HepG2 (cell line): Measurements from ENCODE around the gene SOBP. TPM values are rescaled to one million over a fixed set of nuclear protein-coding genes. Genes with fewer than 3 reads are reported as not detected.

ENCODE experiments used
- ATAC-seq: fragments of 200-7000 bp; cut with Tn5 transposase; 3 replicates; pipeline ENCODE4 v1.9.1; 2020; ENCODE audit warnings: mild to moderate bottlenecking, moderate library complexity
- BruUV-seq: library from RNA; stranded (reverse); fragments of 400-500 nt; replicated peaks from 2 replicates; lab custom pipeline; 2021; lab: Mats Ljungman, UMichigan
- CTCF ChIA-PET: fragments of 300-600 bp; formaldehyde crosslinking; extraction: SDS; loops from one replicate; lab custom pipeline; 2021; ENCODE audit warnings: low total read pairs, inconsistent platforms, low intra/inter-chr PET ratio; lab: Yijun Ruan, JAX
- POLR2A ChIA-PET: fragments of 350-600 bp; sonication (Branson Sonifier 250); formaldehyde crosslinking; loops from one replicate; lab custom pipeline; 2020; ENCODE audit warnings: antibody characterized with exemption, inconsistent platforms; lab: Yijun Ruan, JAX
- DNase-seq: peaks from one replicate; pipeline ENCODE4 v3.0.0-alpha.2; 2015; ENCODE audit warnings: low spot score
- FAIRE-seq: peaks from 3 replicates; lab custom pipeline; 2011; peaks lifted over from hg19 to GRCh38; lab: Jason Lieb, UNC
- H2AFZ ChIP-seq: one replicate; pipeline ENCODE4 v1.6.1; 2011; ENCODE audit warnings: low read length, inconsistent platforms
- H3K27ac ChIP-seq: fragments of 300-600 bp; 3 replicates; pipeline ENCODE4 v1.8.0; 2011; ENCODE audit warnings: mixed run types, mild to moderate bottlenecking, mixed read lengths, low read length, inconsistent platforms; ENCODE audit not compliant: insufficient read depth; ENCODE audit errors: extremely low read length
- H3K27me3 ChIP-seq, 2 experiments: fragments of 200-600 bp in 1 of 2; 2 replicates in 1 of 2; 3 replicates in 1 of 2; pipeline versions ENCODE4 v1.6.0 to v1.8.0; 2011; ENCODE audit warnings: low read length in 2 of 2, mild to moderate bottlenecking in 2 of 2, moderate library complexity in 2 of 2, inconsistent platforms in 1 of 2; ENCODE audit not compliant: insufficient read depth in 2 of 2, control insufficient read depth in 1 of 2
- H3K36me3 ChIP-seq, 2 experiments: fragments of 200-600 bp in 1 of 2; replicated peaks in 1 of 2; 2 replicates in 1 of 2; 3 replicates in 1 of 2; pipeline versions ENCODE4 v1.5.1 to v1.8.0; 2011; ENCODE audit warnings: low read length in 2 of 2, inconsistent platforms in 1 of 2; ENCODE audit not compliant: insufficient read depth in 2 of 2, control insufficient read depth in 1 of 2
- H3K4me1 ChIP-seq: 2 replicates; pipeline ENCODE4 v1.5.1; 2012; ENCODE audit warnings: low read length, inconsistent platforms; ENCODE audit not compliant: insufficient read depth
- H3K4me2 ChIP-seq: 2 replicates; pipeline ENCODE4 v1.6.0; 2011; ENCODE audit warnings: low read depth, low read length, inconsistent platforms
- H3K4me3 ChIP-seq, 3 experiments: fragments of 200-600 bp in 1 of 3; sonication (generic), shearing (Covaris generic) in 1 of 3; replicated peaks in 1 of 3; 2 replicates each; pipeline ENCODE4 v1.5.1; 2011 to 2016; ENCODE audit warnings: low read length in 3 of 3, inconsistent platforms in 2 of 3, low read depth in 2 of 3, mild to moderate bottlenecking in 2 of 3, control low read depth in 1 of 3, mixed read lengths in 1 of 3; ENCODE audit not compliant: insufficient read depth in 1 of 3
- H3K79me2 ChIP-seq: one replicate; pipeline ENCODE4 v1.6.1; 2011; ENCODE audit warnings: low read length, inconsistent platforms; ENCODE audit not compliant: insufficient read depth
- H3K9ac ChIP-seq: 2 replicates; pipeline ENCODE4 v1.6.0; 2011; ENCODE audit warnings: mild to moderate bottlenecking, low read depth, low read length, inconsistent platforms; ENCODE audit not compliant: insufficient read depth
- H3K9me3 ChIP-seq: 2 replicates; pipeline ENCODE4 v1.5.1; 2012; ENCODE audit warnings: mild to moderate bottlenecking, low read length
- H4K20me1 ChIP-seq: 2 replicates; pipeline ENCODE4 v1.6.0; 2011; ENCODE audit warnings: inconsistent platforms, mild to moderate bottlenecking, low read length, moderate library complexity; ENCODE audit not compliant: insufficient read depth
- SMC3 ChIP-seq: IDR thresholded peaks from 2 replicates; pipeline ENCODE4 v1.6.1; 2011; ENCODE audit warnings: low read length, improper control_type of control experiment
- WGBS: methylation state at CpG from one replicate; pipeline ENCODE4 v1.1.6; 2017; ENCODE audit warnings: low lambda C conversion rate; 5-methylcytosine and 5-hydroxymethylcytosine counted together
- in situ Hi-C: cut with HindIII; loops from 2 replicates; pipeline ENCODE4 v1.10.0; 2017; ENCODE audit warnings: low pct_unique_long_range_greater_than_20kb; ENCODE audit not compliant: extremely low pct_ligation_motif_present
- intact Hi-C: fragments of 100-400 bp; cut with micrococcal nuclease; formaldehyde crosslinking; loops from one replicate; pipeline ENCODE4 v1.10.0; 2022; ENCODE audit not compliant: unreplicated experiment
- polyA plus RNA-seq, 8 experiments: library from polyadenylated mRNA; depleted of rRNA in 3 of 8; stranded (reverse) in 7 of 8; unstranded in 1 of 8; fragments of >200 nt; fragmentation: Illumina TruSeq in 4 of 8; extraction: Trizol in 4 of 8; gene quantifications; 2 replicates each; pipeline versions ENCODE4 v1.2.1 to v1.2.3, GENCODE V29; 2011 to 2016; ENCODE audit warnings: low read depth in 4 of 8, missing spikeins in 1 of 8, mixed read lengths in 1 of 8; ENCODE audit not compliant: insufficient read depth in 1 of 8
- total RNA-seq, 5 experiments: library from RNA; depleted of rRNA; stranded (reverse); fragments of >200 nt; fragmentation: Illumina TruSeq; extraction: Trizol; gene quantifications; 2 replicates each; pipeline ENCODE4 v1.2.3, GENCODE V29; 2016; ENCODE audit warnings: low read depth in 1 of 5
- TF ChIP-seq, protein P1 (sequence below): sonication (generic); formaldehyde crosslinking; IDR thresholded peaks from 2 replicates; pipeline ENCODE4 v1.5.1; 2020; ENCODE audit warnings: missing genetic modification reagents, mild to moderate bottlenecking, borderline replicate concordance
- TF ChIP-seq, protein P2 (sequence below): sonication (generic); formaldehyde crosslinking; IDR thresholded peaks from 2 replicates; pipeline ENCODE4 v1.4.0; 2020; ENCODE audit warnings: missing genetic modification reagents

Gene SOBP
- total and polyA plus RNA-seq, 2 of the 13 experiments (the other 11 are each of a cell fraction or from before 2014, with no cell fraction given): 1.5 to 6.9 TPM

DNA sequence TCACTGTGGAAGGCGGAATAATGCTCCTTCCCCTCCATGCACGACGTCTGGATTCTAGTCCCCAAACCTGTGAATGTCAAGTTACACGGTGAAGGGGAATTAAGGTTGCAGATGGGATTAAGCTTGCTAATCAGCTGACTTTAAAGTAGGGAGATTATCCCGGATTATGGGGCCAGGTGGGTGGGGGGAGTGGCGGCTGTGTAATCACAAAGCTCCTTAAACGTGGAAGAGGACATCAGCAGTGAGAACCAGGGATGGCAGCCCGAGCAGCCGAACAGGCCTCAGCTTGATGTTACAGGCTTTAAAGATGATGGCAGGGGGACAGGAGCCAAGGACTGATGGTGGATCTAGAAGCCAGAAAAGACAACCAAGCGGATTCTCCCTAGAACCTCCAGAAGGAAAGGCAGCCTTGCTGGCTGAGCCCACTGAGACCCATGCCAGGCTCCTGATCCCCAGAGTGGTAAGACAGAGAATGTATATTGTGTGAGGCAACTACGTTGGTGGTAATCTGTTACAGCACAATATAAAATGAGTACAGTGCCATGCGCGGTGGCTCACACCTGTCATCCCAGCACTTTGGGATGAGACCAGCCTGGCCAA is 216.7 kb downstream of the SOBP start:
- BruUV-seq: no TSS peak
- peaks cover 11% of the 10 kb centered on the region for H3K4me1 ChIP-seq
- in situ Hi-C loops: no loop called here

More for the DNA sequence above, 216.7 kb downstream of the SOBP start:
- no peak overlapping the region for H3K9ac ChIP-seq
- H3K4me3 ChIP-seq: no peak overlapping the region
- no peak overlapping the region for H3K27ac ChIP-seq
- DNase-seq (no peak), FAIRE-seq (no peak), ATAC-seq (no peak)
- ChIA-PET POLR2A (no interaction called here), CTCF (no interaction called here)
- H3K36me3 ChIP-seq: no peaks in the 10 kb centered on the region
- no peaks in the 10 kb centered on the region for H3K79me2 ChIP-seq
- TF ChIP-seq, protein P1, sequence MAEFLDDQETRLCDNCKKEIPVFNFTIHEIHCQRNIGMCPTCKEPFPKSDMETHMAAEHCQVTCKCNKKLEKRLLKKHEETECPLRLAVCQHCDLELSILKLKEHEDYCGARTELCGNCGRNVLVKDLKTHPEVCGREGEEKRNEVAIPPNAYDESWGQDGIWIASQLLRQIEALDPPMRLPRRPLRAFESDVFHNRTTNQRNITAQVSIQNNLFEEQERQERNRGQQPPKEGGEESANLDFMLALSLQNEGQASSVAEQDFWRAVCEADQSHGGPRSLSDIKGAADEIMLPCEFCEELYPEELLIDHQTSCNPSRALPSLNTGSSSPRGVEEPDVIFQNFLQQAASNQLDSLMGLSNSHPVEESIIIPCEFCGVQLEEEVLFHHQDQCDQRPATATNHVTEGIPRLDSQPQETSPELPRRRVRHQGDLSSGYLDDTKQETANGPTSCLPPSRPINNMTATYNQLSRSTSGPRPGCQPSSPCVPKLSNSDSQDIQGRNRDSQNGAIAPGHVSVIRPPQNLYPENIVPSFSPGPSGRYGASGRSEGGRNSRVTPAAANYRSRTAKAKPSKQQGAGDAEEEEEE (CRISPR knock-in tag): no peak
- TF ChIP-seq, protein P2, sequence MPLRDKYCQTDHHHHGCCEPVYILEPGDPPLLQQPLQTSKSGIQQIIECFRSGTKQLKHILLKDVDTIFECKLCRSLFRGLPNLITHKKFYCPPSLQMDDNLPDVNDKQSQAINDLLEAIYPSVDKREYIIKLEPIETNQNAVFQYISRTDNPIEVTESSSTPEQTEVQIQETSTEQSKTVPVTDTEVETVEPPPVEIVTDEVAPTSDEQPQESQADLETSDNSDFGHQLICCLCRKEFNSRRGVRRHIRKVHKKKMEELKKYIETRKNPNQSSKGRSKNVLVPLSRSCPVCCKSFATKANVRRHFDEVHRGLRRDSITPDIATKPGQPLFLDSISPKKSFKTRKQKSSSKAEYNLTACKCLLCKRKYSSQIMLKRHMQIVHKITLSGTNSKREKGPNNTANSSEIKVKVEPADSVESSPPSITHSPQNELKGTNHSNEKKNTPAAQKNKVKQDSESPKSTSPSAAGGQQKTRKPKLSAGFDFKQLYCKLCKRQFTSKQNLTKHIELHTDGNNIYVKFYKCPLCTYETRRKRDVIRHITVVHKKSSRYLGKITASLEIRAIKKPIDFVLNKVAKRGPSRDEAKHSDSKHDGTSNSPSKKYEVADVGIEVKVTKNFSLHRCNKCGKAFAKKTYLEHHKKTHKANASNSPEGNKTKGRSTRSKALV: no peak
- no peak for TF ChIP-seq SMC3
- no peaks in the 10 kb centered on the region for H3K9me3 ChIP-seq
- H3K4me2 ChIP-seq: no peak overlapping the region
- H4K20me1 ChIP-seq: no peaks in the 10 kb centered on the region
- 43% methylated on average over 13 of the region's 13 CpGs for WGBS
- no peak overlapping the region for H2AFZ ChIP-seq
- H3K27me3 ChIP-seq: peaks cover 0 to 4% of the 10 kb centered on the region in 2 experiments; a peak in 1 of 5 replicates
- intact Hi-C loops: no loop called here
